Activated CD8-positive, alpha-beta memory T cell treated with anti-CD3 and anti-CD28 coated beads, Interleukin-2, amount 50 U/mL, for 48 hours (primary cell): Measurements from ENCODE around the gene PKNOX1.
"Not testable (repeated sequence)": the region's sequence is repeated elsewhere in the genome, so short reads cannot be mapped to it uniquely, and the experiment has no call there.

ENCODE experiments used
- DNase-seq: peaks from one replicate; pipeline ENCODE4 v3.0.0-alpha.2; 2020

The PKNOX1 gene

DNA sequence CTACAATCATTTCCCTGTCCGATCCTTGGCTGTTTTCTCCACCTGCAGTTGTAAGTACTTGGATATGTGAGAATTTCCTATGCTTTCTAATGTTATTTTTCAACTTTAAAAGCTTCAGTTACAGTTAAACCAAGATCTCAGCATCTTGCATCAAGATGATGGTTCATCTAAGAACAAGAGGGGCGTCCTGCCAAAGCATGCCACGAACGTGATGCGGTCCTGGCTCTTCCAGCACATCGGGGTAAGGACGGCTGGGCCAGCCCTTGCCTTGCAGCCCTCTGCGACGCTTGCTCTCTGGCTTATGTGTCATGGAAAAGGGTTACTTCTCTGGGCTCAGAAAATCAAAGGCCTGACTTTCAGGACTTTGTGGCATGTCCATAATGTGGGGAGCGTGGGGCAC is 46.8 kb downstream of the PKNOX1 start:
- DNase-seq = no peak

DNA sequence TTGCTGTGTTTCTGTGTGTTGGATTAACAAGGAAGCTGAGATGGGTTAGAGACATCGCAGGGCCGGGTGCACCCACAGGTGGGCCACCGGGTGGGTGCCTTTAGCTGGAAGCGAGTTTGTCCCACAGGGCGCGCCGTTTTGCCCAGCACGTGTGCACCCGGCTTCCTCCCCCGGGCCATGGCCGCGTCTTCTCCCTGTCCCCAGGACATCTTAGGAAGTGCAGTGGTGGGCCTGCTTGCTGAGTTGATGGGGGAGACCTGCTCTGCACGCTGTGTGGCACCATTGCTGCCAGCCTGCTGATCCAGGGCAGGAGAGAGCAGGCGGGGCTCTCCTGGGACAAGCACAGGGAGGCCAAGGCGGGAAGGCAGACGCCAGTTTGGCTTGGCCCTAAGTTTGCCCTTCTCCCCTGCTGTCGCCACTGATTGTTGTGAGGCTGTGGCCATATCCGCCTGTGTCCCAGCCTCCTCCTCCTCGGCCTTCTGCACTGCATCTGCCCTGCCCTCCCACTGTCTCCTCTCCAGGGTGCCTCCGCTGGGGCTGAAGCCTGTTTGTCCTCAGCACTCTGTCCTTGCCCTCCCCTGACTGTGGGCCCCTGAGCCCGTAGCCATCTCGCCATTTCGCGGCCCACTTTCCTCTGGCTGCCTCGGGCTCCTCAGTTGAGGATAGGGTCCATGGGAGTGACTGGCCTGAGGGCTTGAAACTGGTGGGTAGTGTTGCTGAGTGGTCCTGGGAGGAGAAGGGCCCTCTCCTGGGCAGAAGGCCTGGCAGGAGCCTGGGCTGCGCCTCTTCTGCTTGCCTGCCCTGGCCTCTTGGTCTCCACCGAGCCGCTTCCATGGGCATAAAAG is 47.6 kb downstream of the PKNOX1 start:
- no peak for DNase-seq

DNA sequence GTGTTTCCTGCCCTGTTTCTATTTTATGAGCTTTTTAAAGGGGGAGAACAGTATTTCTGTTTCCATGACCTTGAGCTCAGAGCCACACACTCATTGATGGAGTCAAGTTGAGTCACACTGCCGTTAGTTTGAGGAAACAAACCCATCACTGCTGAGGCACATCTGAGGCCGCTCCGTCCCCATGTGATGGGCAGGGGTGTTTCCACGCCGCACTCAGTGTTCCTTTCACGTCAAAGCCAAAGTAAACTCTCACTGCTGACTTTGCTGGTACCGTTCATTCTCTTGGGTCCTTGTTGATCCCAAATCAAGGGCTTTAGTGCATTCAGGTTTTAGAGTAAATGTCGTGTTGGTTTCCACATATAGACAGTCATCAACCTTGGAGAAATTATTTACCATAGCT is 48.8 kb downstream of the PKNOX1 start:
- DNase-seq = no peak

DNA sequence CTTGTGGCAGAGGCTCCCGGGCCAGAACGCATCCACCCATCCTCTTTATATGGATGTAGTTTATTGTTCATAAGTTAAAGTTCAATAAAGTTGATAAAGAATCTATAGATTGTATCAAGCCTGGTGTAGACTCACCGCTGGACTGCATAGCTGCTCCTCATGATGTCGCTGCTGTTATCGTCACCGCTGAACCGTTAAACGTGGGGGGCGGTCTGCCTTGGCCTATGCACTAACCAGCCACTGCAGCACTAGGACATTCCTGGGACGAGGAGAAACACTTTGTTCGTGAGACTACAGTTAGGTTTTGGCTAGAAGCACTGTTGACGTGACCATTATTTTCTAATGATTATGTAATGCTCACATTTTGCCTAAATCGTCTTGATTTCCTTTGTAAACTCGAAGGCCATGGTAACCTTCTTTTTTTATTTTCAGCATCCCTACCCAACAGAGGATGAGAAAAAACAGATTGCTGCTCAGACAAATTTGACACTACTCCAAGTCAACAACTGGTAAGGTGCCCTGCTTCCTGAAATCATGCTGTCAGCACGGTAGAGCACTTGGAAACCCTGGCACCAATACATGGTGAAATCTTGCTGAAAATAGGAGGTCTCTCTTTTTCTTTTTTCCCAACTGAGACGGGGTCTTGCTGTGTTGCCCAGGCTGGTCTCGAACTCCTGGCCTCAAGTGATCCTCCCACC is 50.2 kb downstream of the PKNOX1 start:
- no peak for DNase-seq

DNA sequence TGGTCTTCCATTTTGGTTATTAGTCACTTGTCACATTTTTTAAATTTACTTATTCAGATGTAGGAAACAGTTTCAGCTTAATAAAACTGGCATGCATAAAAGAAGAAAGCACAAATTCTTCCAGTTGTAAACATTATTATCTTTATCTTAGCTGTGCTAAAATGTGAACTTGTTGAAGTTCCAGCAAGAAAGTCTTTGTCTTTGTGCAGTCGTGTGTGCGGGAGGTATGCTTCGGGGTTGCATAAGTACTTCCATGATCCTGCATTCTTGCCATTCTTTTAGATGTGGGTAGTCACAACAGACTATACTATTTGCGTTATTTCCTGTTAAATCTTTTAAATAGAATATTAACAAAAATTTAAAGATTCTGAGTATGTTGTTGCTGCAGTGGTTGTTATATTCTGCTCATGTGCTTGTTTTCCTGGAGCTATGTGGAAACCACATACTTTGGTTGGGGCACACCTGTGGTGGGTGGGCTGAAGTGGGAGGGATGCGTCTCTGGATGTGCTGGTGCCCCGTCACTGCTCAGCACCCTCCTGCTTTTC is 51.3 kb downstream of the PKNOX1 start:
- DNase-seq = no peak

GRCh38 chr21:43027846-43028731 is 53.7 kb downstream of the PKNOX1 start:
- no peak for DNase-seq

DNA sequence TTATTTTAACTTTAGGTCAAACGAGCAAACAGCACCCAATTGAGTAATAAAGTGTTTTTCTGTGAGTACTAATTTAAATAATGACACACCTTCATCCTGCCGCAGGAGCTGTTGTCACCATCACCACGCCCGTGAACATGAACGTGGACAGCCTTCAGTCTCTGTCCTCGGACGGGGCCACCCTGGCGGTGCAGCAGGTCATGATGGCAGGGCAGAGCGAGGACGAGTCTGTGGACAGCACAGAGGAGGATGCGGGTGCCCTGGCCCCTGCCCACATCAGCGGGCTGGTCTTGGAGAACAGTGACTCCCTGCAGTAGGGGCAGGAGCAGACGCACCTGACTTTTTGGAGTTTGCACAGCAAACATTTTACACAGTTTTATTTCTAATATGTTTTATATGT is 55.4 kb downstream of the PKNOX1 start:
- no peak for DNase-seq

- DNase-seq = no peak
Observed at GRCh38 chr21:43031121-43031619, 56.8 kb downstream of the PKNOX1 start.

GRCh38 chr21:43034101-43034500 is 59.7 kb downstream of the PKNOX1 start:
- DNase-seq = no peak

DNA sequence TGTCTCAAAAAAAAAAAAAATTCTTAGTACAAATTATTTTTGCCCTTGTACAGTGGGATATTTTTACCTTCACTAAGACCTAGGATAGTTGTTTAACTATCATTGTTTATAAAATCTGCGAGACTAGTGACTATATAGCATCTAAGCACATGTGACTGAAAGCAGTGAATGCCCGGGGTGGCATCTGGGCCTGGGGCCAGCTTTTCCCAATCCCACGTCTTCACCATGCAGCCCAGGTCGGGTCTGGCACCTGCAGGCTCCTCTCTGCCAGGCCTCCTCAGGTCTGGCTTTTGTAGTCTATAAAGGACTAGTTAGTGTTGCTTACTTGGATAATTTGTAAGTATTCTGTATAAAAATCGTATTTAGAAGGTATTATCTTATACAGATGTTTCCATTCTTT is 60.5 kb downstream of the PKNOX1 start:
- DNase-seq = no peak

DNA sequence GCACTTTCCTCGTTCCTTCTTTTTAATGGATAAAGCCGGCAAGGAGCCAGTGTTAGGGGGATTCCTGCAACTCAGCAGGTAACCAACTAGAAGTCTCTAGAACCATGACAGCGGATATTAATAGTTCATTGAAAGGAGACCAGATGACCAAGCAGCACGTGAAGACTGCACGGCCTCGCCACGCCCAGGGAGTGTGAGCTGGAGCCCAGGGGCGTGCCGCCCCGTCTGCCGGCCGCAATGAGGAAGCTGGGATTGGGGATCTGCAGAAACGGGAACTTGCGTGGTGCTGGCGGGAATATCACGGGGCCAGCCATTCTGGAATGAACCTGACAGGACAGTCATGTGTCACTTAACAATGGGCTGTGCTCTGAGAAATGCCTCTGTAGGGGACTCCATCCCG is 62.5 kb downstream of the PKNOX1 start:
- DNase-seq = not testable (repeated sequence)

DNA sequence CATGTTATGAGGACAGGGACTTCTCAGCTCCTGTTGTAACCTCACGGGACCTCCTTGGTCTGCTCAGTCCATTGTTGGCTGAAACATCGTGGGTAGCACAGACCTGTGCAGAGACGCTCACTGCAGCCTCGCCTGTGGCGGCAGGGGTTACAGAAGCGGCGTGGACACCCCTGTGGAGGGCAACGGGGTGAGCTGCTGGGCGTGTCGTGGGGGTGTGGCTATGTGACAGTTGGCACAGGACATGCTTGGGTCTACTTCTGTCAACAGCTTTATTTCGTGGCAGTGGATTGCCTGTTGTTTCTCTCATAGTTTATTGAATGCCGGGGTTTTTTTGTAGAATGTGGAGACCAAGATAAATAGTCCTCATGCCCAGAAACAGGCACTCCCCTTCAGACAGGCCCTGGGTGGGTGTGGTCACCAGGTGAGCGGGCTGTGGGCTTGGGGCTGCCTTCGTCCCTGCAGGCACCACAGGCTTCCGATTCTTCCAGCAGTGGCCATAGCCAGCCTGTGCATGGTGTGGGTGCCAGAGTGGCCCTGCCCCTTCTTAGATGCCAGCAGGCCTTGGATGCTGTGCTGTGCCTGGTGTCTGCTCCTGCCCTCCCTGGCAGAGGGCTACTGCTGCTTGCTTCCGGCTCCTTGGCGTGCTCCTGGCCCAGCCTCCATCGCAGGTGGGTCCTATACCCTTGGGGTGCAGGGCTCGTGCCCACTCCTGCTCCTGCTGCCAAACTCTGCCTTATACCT is 63.7 kb downstream of the PKNOX1 start:
- DNase-seq = not testable (repeated sequence)

DNA sequence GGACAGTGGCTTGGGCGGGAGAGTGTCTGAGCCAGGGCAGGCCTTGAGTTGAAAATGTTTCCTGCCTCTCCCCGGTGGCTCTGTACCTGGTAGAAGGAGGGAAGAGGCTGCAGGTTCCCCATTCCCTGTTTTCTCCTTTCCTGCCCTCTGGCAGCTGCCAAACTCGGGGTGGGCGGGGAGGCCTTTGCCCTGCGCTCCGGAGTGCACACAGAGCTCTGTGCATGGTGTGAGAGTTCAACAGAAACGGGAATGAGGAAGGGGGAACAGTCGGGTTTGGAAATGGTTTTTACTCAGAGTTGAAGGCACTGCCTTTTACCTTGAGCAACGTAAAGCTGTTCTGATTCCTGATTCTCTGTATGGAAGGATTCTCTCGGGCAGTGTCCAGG is 64.3 kb downstream of the PKNOX1 start:
- not testable (repeated sequence) for DNase-seq

DNA sequence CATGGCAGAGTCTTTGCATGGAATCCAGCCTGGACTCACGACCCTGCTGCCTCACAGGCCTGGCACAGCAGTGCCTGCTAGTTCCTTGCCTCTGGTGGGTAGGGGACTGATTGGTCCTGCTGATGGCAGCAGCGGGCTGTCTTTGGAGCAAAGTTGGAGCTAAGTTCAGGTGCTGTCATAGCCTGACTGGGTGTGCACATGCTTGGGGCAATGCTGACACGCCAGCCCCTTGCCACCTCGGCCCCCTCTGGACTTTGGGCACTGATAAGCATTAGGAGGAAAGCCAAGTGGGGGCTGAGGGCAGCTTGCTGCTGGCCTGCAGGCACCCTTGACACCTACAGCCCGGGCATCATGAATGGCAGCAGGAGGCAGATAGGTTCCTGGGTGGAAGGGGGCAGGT is 67.8 kb downstream of the PKNOX1 start:
- not testable (repeated sequence) for DNase-seq

- DNase-seq = not testable (repeated sequence)
Observed at GRCh38 chr21:43043291-43043690, 68.9 kb downstream of the PKNOX1 start.

GRCh38 chr21:43044547-43044946 is 70.2 kb downstream of the PKNOX1 start:
- not testable (repeated sequence) for DNase-seq

- not testable (repeated sequence) for DNase-seq
Observed at GRCh38 chr21:43045165-43045875, 71.0 kb downstream of the PKNOX1 start.

DNA sequence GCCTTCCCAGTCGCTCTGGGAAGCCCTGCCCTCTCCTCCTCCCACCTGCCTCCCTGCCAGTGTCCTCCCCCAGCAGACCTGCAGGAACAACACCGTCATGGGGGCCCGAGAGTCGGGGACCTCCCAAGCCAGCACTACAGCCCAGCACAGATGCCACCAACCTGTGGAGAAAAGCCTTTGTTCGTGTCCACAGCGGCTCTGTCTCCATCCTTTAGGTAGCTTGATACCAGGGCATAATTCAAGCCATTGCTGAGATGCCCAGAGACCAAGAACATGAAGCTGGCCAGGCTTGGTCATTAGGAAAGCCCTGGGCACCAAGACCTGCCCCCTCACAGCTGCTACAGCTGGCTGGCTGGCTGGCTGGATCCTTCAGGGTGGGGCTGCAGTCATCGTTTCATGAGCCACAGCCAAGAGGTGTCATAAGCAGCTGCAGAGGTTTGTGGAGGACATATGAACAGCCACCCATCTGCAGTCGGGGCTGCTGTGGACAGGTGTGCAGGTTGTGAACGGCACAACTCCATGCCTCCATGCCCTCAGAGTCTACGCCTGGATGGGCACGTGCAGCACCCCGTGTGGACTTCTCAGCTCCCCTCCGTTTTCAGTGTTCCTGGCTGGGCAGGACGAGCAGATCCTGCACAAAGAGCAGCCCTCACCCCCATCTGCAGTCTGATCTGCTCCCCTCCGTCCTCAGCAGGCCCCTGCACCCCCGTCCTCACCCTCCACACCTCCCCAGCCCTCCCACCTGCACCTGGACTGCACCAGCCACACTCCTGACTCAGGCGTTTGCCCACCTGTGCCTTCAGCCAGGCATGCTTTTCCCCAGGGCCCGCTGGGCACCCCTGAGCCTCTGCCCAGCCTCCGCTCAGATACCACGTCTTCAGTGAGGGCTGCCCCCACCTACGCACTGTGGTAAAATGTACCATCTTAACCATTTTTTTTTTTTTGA is 71.8 kb downstream of the PKNOX1 start:
- DNase-seq = not testable (repeated sequence)

DNA sequence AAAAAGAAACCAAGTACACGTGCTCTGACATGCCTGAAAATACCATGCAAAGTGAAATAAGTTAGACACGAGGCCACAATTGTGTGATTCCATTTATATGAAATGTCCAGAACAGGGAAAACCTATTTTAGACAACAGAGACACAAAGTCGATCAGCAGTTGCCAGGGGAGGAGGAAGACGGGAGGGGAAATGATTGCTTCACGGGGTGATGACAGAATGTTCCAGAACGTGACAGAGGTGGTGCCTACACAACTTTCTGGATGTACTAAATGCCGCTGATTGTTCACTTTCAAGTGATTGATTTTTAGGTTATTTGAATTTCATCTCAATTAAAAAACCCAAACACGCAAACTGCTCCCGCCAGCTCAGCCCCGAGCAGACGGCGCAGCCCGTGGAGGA is 78.8 kb downstream of the PKNOX1 start:
- DNase-seq = not testable (repeated sequence)
